IPS-15b (cell line): Measurements from ENCODE around the gene PTPRZ1.

Experiments used
- H3K27me3 ChIP-seq: one replicate; pipeline ENCODE4 v1.6.1; 2013; ENCODE audit warnings: low read length; ENCODE audit not compliant: control insufficient read depth, insufficient read depth
- H3K36me3 ChIP-seq: one replicate; pipeline ENCODE4 v1.6.1; 2013; ENCODE audit warnings: low read length; ENCODE audit not compliant: control insufficient read depth, insufficient read depth
- H3K4me1 ChIP-seq: one replicate; pipeline ENCODE4 v1.6.1; 2013; ENCODE audit warnings: mild to moderate bottlenecking, low read length; ENCODE audit not compliant: control insufficient read depth, insufficient read depth
- H3K4me3 ChIP-seq: one replicate; pipeline ENCODE4 v1.5.1; 2013; ENCODE audit warnings: low read depth, low read length
- H3K9ac ChIP-seq: one replicate; pipeline ENCODE4 v1.6.1; 2013; ENCODE audit warnings: low read depth, mild to moderate bottlenecking, low read length
- H3K9me3 ChIP-seq: one replicate; pipeline ENCODE4 v1.6.1; 2013; ENCODE audit warnings: mild to moderate bottlenecking, low read length; ENCODE audit not compliant: control insufficient read depth, insufficient read depth

PTPRZ1 gene

GRCh38 chr7:122018032-122018431, 145.1 kb downstream of the PTPRZ1 start:
- Histone ChIP-seq H3K9me3 (no peaks in the 10 kb centered on the region), H3K4me3 (no peak overlapping the region), H3K4me1 (no peaks in the 10 kb centered on the region), H3K36me3 (no peaks in the 10 kb centered on the region), H3K27me3 (no peaks in the 10 kb centered on the region), H3K9ac (no peak overlapping the region)

GRCh38 chr7:122027058-122027457, 154.1 kb downstream of the PTPRZ1 start:
- Histone ChIP-seq H3K27me3 (no peaks in the 10 kb centered on the region), H3K4me1 (no peaks in the 10 kb centered on the region), H3K9ac (no peak overlapping the region), H3K9me3 (no peaks in the 10 kb centered on the region), H3K36me3 (no peaks in the 10 kb centered on the region), H3K4me3 (no peak overlapping the region)

- Histone ChIP-seq H3K36me3 (no peaks in the 10 kb centered on the region), H3K4me1 (no peaks in the 10 kb centered on the region), H3K27me3 (no peaks in the 10 kb centered on the region), H3K9me3 (no peaks in the 10 kb centered on the region), H3K9ac (no peak overlapping the region), H3K4me3 (no peak overlapping the region)
Observed at GRCh38 chr7:122033641-122034040, 160.7 kb downstream of the PTPRZ1 start.

GRCh38 chr7:122035876-122036275, 162.9 kb downstream of the PTPRZ1 start:
- Histone ChIP-seq H3K9ac (no peak overlapping the region), H3K36me3 (peaks cover 4% of the 10 kb centered on the region), H3K4me3 (no peak overlapping the region), H3K4me1 (no peaks in the 10 kb centered on the region), H3K27me3 (no peaks in the 10 kb centered on the region), H3K9me3 (no peaks in the 10 kb centered on the region)

- no peak overlapping the region for H3K4me3 ChIP-seq
- H3K36me3 ChIP-seq: peaks cover 9% of the 10 kb centered on the region
- H3K9ac ChIP-seq: no peak overlapping the region
- no peaks in the 10 kb centered on the region for H3K9me3 ChIP-seq
- H3K4me1 ChIP-seq: no peaks in the 10 kb centered on the region
- no peaks in the 10 kb centered on the region for H3K27me3 ChIP-seq
Observed at GRCh38 chr7:122038134-122038533, 165.2 kb downstream of the PTPRZ1 start.

GRCh38 chr7:122038904-122039303, 165.9 kb downstream of the PTPRZ1 start:
- H3K27me3 ChIP-seq: no peaks in the 10 kb centered on the region
- H3K36me3 ChIP-seq: peaks cover 9% of the 10 kb centered on the region
- no peak overlapping the region for H3K4me3 ChIP-seq
- no peaks in the 10 kb centered on the region for H3K4me1 ChIP-seq
- no peaks in the 10 kb centered on the region for H3K9me3 ChIP-seq
- no peak overlapping the region for H3K9ac ChIP-seq

- H3K9me3 ChIP-seq: no peaks in the 10 kb centered on the region
- no peak overlapping the region for H3K9ac ChIP-seq
- H3K4me3 ChIP-seq: no peak overlapping the region
- H3K27me3 ChIP-seq: no peaks in the 10 kb centered on the region
- H3K36me3 ChIP-seq: peaks cover 16% of the 10 kb centered on the region
- no peaks in the 10 kb centered on the region for H3K4me1 ChIP-seq
Observed at GRCh38 chr7:122040147-122040546, 167.2 kb downstream of the PTPRZ1 start.

- peaks cover 19% of the 10 kb centered on the region for H3K36me3 ChIP-seq
Observed at GRCh38 chr7:122046402-122046801, 173.4 kb downstream of the PTPRZ1 start.

GRCh38 chr7:122054393-122054792, 181.4 kb downstream of the PTPRZ1 start:
- no peak overlapping the region for H3K4me3 ChIP-seq
- H3K9me3 ChIP-seq: no peaks in the 10 kb centered on the region
- H3K27me3 ChIP-seq: no peaks in the 10 kb centered on the region
- no peak overlapping the region for H3K9ac ChIP-seq
- peaks cover 8% of the 10 kb centered on the region for H3K36me3 ChIP-seq
- H3K4me1 ChIP-seq: peaks cover 2% of the 10 kb centered on the region

More at GRCh38 chr7:122046402-122046801, 173.4 kb downstream of the PTPRZ1 start:
- Histone ChIP-seq H3K4me1 (no peaks in the 10 kb centered on the region), H3K9ac (no peak overlapping the region), H3K27me3 (no peaks in the 10 kb centered on the region), H3K4me3 (no peak overlapping the region), H3K9me3 (no peaks in the 10 kb centered on the region)

- H3K4me1 ChIP-seq: peaks cover 2% of the 10 kb centered on the region
- peaks cover 8% of the 10 kb centered on the region for H3K36me3 ChIP-seq
- H3K27me3 ChIP-seq: no peaks in the 10 kb centered on the region
- H3K9ac ChIP-seq: no peak overlapping the region
- no peaks in the 10 kb centered on the region for H3K9me3 ChIP-seq
- no peak overlapping the region for H3K4me3 ChIP-seq
Observed at GRCh38 chr7:122055073-122055472, 182.1 kb downstream of the PTPRZ1 start.

- Histone ChIP-seq H3K36me3 (peaks cover 13% of the 10 kb centered on the region), H3K4me1 (peaks cover 2% of the 10 kb centered on the region), H3K27me3 (no peaks in the 10 kb centered on the region), H3K9ac (no peak overlapping the region), H3K9me3 (no peaks in the 10 kb centered on the region), H3K4me3 (no peak overlapping the region)
Observed at GRCh38 chr7:122056977-122057376, 184.0 kb downstream of the PTPRZ1 start.

GRCh38 chr7:122059542-122059941, 186.6 kb downstream of the PTPRZ1 start:
- Histone ChIP-seq H3K27me3 (no peaks in the 10 kb centered on the region), H3K36me3 (peaks cover 9% of the 10 kb centered on the region), H3K4me1 (peaks cover 2% of the 10 kb centered on the region), H3K4me3 (no peak overlapping the region), H3K9me3 (no peaks in the 10 kb centered on the region), H3K9ac (no peak overlapping the region)

- Histone ChIP-seq H3K9ac (no peak overlapping the region), H3K9me3 (no peaks in the 10 kb centered on the region), H3K27me3 (no peaks in the 10 kb centered on the region), H3K4me3 (no peak overlapping the region), H3K36me3 (peaks cover 9% of the 10 kb centered on the region), H3K4me1 (no peaks in the 10 kb centered on the region)
Observed at GRCh38 chr7:122063146-122063545, 190.2 kb downstream of the PTPRZ1 start.
